PFSK-1 (cell line): ENCODE data around the gene DNAI4.

Experiments
- FOXP2 ChIP-seq: optimal IDR thresholded peaks from 2 replicates; pipeline ENCODE3; 2011; ENCODE audit warnings: borderline replicate concordance, control low read depth, inconsistent platforms; ENCODE audit not compliant: insufficient read depth; ENCODE audit errors: extremely low read length, extremely low read depth
- POLR2AphosphoS5 ChIP-seq: IDR thresholded peaks from 2 replicates; pipeline ENCODE4 v1.6.1; 2012; ENCODE audit warnings: low read depth, mild to moderate bottlenecking, control low read depth, low read length, moderate library complexity
- REST ChIP-seq, 2 experiments: IDR thresholded peaks; 2 replicates each; pipeline versions ENCODE4 v1.6.1 to v1.8.0; 2011 to 2012; ENCODE audit warnings: low read depth in 2 of 2, low read length in 2 of 2, control low read depth in 1 of 2, inconsistent platforms in 1 of 2, mild to moderate bottlenecking in 1 of 2, moderate library complexity in 1 of 2; ENCODE audit not compliant: insufficient read depth in 1 of 2
- SIN3A ChIP-seq: IDR thresholded peaks from 2 replicates; pipeline ENCODE4 v1.6.1; 2012; ENCODE audit warnings: mild to moderate bottlenecking, low read length, moderate library complexity, borderline replicate concordance; ENCODE audit not compliant: insufficient read depth
- TAF1 ChIP-seq: IDR thresholded peaks from 2 replicates; pipeline ENCODE4 v1.6.1; 2012; ENCODE audit warnings: low read length, control low read depth, borderline replicate concordance; ENCODE audit not compliant: insufficient read depth

DNA sequence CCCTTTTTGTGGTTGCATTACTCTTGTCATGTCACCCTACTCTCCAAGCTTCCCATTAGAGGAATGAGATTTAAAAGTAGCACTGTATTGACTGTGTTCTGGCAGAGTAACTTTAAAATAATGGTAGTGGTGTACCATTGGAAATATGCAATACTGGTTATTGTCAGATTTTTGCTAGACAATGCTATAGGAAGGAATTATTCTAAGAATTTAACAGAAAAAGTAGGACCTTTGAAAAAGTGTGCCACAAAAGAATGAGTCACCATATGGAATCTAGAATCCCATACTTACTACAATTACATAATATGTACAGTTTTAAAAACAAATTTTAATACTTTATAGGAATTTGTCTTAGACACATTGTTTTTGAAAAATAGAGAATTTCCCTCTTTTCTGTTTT lies 14.0 kb upstream of the DNAI4 start:
- no peak for TF ChIP-seq SIN3A
- no peak for TF ChIP-seq REST (IDR thresholded peaks at IDR 0.05; ENCODE audit: insufficient read depth in 1 of 2, low read depth in 2 of 2, low read length in 2 of 2)
- no peak for TF ChIP-seq TAF1
- no peak for TF ChIP-seq POLR2AphosphoS5
- no peak for TF ChIP-seq FOXP2
